ENCODE results near the gene OR2Y1.

OR2Y1 gene

DNA sequence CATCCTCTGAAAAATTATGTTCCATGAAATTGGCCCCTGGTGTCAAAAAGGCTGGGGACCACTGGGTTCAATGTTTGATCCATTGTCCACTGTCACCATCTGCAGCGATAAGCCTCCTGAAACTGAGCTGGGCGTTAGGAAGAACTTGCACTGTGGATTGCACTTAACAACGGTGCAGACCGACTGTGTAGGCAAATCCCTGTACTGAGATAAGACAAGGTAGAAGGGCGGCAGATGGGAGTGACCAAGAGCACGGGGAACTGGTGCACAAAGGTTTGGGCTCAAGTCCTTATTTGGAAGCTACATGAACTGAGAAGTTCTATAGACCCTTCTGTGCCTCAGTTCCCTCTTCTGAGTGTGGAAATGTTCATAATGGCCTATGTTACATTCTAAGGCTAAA, 48.8 kb downstream of the OR2Y1 start:
- DNase-seq (ENCODE audit: insufficient read length, low spot score) (no peak), FAIRE-seq (no peak)
- TF ChIP-seq, protein P1, sequence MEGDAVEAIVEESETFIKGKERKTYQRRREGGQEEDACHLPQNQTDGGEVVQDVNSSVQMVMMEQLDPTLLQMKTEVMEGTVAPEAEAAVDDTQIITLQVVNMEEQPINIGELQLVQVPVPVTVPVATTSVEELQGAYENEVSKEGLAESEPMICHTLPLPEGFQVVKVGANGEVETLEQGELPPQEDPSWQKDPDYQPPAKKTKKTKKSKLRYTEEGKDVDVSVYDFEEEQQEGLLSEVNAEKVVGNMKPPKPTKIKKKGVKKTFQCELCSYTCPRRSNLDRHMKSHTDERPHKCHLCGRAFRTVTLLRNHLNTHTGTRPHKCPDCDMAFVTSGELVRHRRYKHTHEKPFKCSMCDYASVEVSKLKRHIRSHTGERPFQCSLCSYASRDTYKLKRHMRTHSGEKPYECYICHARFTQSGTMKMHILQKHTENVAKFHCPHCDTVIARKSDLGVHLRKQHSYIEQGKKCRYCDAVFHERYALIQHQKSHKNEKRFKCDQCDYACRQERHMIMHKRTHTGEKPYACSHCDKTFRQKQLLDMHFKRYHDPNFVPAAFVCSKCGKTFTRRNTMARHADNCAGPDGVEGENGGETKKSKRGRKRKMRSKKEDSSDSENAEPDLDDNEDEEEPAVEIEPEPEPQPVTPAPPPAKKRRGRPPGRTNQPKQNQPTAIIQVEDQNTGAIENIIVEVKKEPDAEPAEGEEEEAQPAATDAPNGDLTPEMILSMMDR (IDR thresholded peaks at IDR 0.05; ENCODE audit: insufficient read depth, missing control alignments) = no peak

DNA sequence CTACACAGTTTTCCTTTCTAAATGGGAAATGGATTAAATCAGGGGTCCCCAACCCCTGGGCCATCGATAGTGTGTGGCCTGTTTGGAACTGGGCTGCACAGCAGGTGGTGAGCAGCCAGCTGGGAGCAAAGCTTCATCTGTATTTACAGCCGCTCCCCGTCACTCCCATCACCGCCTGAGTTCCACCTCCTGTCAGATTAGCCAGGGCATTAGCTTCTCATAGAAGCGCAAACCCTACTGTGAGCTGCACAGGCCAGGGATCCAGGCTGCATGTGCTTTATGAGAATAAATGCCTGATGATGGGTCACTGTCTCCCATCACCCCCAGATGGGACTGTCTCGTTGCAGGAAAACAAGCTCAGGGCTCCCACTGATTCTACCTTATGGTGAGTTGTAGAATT, 49.3 kb downstream of the OR2Y1 start:
- FAIRE-seq = no peak
- no peak for DNase-seq (ENCODE audit: insufficient read length, low spot score)

DNA sequence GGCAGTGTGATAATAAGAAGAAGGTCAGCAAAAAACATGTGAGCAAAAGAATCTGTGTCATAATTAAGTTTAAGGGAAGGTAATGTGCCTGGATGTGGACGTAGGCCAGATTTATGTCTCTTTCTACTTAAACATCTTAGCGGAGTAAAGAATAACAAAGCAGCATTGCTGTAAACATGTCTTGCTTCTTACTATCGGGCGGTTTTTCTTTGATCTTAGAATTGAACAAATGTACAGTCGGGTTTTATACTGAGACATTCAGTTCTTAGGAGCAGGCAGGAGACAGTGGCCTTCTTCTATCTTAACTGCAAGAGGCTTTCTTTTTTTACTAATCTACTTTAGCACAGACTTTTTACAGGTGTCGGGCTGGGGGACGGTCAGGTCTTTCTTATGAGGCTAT, 50.1 kb downstream of the OR2Y1 start:
- TF ChIP-seq, protein P1 (IDR thresholded peaks at IDR 0.05; ENCODE audit: insufficient read depth, missing control alignments) = no peak
- DNase-seq (ENCODE audit: insufficient read length, low spot score) (no peak), FAIRE-seq (no peak)

More for the DNA sequence above, 49.3 kb downstream of the OR2Y1 start:
- TF ChIP-seq, protein P1 (IDR thresholded peaks at IDR 0.05; ENCODE audit: insufficient read depth, missing control alignments) = no peak
